Stimulated activated CD8-positive, alpha-beta memory T cell treated with anti-CD3 and anti-CD28 coated beads, Interleukin-12 subunit alpha, Interleukin-12 subunit beta, amount 100 ng/mL, for 1 hour (primary cell): ENCODE measurements around the gene AFF3.

Source experiments
- DNase-seq: peaks from one replicate; pipeline ENCODE4 v3.0.0-alpha.2; 2020; ENCODE audit warnings: low read depth

AFF3 gene

DNA sequence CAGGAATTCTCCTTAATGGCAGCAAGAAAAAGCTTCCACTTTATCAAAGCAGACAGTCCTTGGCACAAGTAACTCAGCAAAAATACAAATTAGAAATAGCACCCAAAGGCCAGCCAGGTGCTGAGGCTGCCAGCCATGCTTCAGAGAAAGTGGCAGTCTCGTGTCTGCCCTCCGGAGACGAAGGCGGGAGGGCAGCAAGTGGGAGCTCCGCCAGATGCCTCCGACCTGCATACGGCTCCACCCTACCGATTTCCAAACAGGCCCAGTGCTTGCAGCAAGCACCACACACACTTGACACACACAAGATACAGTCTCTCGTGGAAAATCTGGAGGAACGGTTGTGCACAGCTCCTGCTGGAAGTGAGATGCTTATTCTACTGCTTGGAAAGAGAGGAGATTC lies 517.7 kb downstream of the AFF3 start:
- DNase-seq, result no peak

DNA sequence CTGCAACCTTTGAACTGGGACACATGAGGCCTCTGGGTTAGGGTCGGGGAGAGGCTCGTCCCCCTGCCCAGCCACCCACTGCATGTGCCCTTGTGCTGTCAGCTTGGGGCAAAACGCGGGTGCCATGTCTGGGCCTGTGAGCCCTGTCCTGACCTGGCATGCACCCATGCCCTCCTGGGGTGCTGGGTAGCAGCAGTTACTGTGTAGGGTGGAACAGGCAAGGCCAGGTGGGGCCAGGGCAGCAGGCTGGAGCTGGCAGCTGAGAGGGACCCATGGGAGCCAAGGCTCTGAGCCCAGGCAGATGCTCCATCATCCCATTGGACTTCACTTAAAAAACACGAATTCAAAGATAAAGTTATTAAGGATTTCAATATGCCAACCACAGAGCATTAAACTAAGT lies 518.8 kb downstream of the AFF3 start:
- no peak for DNase-seq

DNA sequence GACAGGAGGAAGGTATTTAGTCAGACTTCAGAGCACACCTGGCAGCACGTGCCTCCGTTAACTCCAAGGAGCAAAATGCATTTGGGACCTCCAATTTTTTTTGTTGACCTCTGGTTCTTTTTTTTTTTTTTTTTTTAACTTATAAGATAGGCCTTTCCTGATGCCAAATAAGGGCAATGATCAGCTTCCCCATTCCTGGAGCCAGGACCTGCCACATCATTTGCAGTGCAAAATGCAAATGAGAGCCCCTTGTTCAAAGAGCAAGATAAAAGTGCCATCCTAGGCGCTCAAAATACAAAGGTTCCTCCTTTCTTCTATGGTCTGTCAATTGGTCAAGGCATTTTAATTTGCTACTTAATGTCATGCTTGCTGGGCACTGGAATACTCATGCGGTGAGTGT lies 519.4 kb downstream of the AFF3 start:
- DNase-seq, result no peak

DNA sequence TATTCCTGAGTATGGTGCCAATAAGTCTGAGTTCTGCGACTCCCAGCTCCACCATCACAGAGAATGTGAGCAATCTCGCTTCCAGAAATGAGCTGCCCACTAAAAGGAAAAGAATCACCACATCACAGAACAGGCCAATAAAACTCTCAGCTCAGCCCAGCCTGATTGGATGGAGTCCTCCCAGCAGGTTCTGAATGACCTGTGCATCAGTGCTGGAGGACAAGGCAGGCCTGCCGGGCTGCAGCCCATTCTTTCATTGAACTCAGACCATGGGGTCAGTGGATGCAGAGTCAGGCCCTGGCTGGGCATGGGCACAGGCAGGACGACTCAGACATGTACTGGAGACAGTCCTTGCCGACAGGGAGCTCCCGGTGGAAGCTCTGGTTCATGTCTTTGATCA lies 519.9 kb downstream of the AFF3 start:
- DNase-seq, result no peak

DNA sequence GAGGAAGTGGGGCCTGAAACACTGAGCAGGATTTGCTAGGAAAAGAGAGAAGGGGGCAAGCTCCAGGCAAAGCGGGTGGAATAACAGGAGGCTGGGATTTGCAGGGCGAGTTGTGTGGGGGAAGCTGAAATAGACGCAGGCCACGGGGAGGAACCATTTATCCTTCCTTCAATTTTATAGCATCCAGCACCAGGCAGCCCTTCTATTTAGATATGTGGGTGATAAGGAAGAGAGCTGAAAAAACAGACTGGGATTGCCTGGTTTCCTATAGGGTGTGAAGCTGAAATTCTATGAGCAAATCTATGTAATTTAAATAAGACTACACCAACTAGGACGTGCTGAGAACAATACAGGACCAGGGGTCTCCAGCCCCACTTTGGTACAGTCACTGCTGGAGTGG lies 520.6 kb downstream of the AFF3 start:
- no peak for DNase-seq

DNA sequence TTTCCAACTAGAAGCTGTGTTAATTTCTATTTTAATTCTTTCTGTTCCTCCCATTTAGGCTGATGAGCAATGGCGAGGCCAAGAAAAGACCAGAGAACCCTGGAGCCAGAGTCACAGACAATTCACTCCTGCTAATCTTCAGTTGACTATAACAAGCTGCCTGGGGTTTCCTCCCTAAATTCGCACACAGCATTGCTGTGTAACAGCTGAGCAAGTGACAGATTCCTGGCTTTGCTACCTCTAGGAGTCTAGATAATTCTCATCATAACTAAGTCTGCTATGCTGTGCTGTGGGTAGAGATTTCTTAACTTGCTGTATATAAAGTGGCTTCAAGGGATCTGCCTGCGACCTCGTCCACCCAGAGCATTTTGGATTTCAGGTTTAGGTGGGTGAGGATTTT lies 521.3 kb downstream of the AFF3 start:
- DNase-seq, result no peak

DNA sequence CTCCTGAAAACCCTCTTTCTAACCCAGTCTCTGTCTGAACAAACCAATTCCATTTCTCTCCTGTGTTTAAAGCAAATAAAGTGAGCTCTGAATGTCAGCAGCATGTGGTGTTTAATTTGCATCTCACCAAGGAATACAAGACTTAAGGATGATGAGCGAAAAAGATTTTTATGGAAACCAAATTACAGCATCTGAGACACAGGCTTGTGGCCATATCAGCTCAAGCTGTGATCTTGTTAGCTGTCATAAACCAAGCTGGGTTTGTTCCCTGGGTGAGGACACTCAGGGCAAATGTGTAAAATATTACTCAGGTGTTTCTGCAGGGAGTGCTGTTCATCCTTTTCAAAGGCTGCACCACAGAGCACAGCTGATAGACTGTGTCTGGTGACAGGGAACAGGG lies 523.2 kb downstream of the AFF3 start:
- no peak for DNase-seq

DNA sequence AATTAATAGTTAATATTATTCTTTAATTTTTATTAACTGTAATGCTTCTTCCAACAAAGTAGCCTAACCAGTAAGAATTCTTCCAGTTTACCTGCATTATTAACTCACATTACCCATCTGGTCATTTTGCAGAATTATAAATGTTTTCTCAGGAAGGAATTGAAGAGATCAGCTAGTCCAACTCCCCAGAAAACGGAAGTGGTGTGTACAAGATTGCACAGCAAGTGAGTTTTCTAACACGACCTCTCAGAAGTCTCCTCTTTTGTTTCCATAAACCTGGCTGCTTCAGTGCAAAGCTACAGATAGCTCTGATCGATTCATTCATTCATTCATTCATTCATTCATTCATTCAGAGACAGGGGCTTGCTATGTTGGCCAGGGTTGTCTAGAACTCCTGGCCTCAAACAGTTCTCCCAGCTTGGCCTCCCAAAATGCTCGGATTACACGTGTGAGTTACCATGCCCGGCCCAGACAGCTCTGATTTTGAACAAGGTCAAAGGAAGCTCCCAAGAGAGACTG lies 523.8 kb downstream of the AFF3 start:
- no peak for DNase-seq

DNA sequence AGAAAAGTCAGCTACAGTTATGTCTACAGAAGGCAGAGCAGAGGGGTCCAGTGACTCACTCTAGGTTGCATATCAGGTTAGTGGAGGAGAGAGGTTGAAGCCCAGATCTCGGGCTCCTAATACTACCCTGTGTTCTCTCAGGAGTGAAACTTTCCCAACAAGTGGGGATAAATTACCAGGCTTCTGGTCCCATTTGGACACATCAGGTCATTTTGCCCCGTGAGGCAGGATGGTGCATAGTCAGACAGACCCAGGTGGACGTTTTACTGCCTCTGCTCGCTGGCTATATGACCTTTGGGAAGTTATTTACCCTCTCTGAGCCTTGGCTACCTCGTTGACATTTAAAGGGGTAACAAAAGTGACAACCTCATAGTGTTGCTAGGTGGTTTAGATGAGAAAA lies 524.6 kb downstream of the AFF3 start:
- DNase-seq, result no peak

DNA sequence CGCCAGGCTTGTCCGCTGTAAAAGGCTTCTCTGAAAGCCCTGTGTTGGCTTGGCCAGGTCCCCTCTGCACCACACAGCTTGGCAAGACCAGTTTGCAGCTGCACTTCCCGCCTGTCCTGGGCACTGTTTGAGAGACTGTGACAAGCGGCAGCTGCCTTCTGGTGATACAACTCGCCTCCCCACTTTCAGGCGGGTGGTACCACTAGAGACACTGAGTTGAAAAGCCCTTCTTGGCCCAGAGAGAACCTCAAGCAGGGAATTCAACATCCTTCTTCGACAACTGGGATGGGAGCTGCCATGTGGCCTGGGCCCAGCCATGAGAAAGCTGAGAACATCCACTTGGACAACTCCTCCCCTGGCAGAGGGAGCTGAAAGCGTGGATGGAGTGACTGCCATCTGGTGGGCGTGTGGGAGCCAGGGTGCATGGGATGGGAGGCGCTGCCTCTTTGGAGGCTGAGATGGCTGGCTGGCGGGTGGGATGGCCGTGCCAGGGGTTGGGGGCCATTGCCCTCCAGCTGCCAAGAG lies 527.1 kb downstream of the AFF3 start:
- no peak for DNase-seq

DNA sequence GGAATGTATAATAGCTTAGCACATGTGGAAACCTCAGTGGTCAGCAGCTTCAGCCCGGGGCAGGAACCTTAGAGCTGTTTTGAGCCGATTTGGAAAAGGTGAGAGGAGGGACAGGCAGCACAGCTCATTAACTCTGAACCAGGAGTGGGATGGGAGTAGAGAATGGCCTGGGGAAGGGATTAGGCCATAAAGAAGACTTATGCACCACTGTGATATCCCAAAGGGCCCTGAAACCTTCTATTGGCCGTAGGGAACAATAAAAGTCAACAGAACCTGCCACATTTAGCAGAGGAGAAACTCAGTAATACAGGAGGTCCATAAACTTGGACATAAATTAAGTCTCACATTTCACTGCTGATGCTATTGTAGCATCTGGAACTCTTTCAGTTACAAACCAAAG lies 528.4 kb downstream of the AFF3 start:
- no peak for DNase-seq

DNA sequence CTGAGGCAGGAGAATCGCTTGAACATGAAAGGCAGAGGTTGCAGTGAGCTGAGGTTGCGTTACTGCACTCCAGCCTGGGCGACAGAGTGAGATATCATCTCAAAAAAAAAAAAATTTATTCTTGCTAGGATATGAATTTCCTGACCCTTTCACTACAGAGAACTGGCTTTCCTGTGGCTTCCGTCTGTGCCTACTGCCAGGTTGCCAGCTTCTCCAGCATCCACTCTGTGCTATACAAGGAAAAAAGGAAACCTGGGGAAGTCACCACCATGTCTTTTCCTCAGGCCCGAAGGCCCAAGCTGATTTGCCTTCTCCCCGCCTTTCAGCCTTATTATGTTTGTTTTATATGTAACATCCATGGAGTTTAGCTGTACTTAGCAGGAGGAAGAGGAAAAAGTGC lies 530.6 kb downstream of the AFF3 start:
- no peak for DNase-seq

DNA sequence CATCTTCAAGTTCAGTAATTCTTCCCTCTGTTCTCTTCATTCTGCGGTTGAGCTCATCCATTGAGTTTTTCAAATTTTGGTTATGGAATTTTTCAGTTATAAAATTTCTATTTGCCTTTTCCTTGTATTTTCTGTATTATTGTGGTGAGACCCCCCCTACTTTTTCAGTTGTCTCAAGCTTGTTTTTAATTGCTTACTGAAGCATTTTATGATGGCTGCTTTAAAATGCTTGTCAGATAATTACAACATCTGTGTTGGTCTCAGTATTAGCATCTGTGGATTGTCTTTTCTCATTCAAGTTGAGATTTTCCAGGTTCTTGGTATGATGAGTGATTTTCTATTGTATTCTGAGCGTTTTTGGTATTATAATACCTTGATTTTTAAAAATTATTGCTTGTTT lies 531.4 kb downstream of the AFF3 start:
- DNase-seq, result no peak

DNA sequence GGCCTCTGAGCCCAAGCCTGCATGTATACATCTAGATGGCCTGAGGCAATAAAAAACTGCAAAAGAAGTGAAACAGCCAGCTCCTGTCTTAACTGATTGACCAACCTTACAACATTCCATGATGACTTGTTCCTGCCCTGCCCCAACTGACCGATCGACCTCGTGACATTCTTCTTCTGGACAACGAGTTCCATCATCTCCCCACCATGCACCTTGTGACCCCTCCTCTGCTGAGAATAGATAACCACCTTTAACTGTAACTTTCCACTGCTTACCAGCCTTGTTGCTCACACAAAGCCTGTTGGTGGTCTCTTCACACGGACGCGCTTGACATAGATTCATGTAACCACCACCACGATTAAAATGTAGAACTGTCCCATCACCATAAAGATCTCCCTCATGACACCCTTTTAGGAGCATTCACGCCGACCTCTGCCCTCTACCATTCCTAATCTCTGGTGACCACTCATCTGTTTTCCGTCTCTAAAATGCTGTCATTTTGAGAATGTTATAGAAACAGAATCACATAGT lies 532.5 kb downstream of the AFF3 start:
- no peak for DNase-seq

DNA sequence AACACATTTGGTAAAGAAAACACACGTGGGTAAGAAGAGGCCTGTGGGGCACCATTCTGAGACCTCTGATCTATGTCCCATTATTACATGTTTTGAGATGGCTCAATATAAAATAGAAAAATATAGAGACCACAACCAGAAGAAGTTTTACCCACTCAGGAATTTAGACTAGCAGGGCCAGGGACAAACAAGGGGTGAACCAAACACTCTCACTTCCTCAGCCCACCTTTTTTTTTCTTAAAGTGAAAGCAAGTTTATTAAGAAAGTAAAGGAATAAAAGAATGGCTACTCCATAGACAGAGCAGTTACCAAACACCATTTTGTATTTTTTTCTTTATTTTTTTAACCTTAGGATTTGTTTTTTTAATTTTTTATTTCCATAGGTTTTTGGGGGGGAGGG lies 533.5 kb downstream of the AFF3 start:
- DNase-seq, result no peak

DNA sequence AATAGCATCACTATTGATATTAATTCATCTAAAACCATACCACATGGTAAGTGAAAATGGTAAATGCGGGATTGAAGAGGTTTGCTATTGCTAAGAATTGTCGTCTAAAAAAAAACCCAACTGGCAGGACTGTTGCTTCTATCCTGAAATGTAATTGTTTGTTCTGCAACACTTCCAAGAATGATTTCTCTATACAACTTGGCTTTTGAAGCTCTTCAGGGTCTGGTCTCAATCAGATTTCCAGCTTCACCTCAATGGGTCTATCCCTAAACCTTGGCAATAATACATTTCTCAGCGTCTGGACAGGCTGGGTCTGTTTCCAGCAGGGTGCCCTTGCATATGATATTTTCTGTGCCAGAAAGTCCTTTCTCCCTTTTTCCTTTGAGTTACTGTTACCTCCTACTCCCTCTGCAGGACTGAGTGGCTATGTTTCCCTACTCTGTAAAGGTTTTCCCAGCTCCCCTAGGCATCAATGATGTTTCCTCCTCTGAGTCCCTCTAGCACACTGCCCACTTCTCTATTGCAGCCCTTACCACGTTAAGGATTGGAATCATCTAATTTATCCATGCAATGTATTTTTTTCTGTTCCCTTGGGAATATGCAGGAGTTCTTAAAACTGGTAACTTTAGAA lies 534.4 kb downstream of the AFF3 start:
- no peak for DNase-seq

DNA sequence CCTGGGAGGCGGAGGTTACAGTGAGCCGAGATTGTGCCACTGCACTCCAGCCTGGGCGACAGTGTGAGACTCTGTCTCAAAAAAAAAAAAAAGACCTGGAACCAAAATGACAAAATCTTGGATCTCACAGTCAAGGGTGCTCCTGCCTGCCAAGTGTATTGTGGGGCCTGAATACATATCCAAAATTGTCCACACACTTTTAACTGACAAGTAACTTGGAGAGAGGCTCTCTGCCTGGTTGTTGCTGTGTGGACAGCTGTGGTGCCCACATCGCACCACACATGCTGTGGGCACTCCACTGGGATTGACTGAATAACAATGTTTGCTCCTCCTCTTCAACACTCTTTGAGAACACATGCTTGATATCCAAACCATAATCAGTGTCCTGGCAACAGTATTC lies 534.9 kb downstream of the AFF3 start:
- DNase-seq, result no peak

DNA sequence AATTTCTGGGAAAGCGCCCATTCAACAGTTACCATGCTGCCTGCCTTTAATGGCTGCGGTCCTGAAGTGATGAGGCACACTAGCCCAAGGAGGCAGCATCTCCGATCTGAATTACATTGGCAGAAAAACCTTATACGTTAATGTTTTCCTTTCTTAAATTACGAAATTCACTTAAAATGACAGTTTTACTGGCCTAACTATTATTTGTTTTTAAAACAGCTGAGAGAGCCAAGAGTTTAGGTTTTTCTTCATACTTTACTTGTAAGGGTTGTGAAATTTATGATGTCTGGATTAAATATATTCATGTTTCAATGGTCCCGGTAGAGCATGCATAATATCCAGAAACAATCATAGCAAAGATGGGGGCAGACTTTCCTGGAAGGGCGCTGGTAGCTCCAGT lies 537.4 kb downstream of the AFF3 start:
- DNase-seq, result no peak

DNA sequence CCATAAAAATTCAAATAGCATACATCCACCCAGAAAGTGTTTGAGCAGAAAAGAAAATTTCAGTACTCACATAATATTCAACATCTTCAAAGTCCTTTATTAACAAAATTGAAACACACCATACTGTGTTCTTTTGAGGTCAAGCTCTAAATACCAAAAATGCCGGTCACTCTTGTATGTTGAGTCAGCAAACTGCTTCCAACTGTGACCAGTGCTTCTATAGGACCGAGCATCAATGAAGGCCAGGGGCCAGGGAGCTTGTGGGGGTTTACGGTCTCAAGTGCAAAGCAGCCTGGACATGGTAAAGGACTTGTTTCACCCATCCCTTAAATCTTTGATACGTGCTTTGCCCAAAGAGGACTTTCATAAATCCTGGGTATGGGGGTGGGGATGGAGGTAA lies 539.9 kb downstream of the AFF3 start:
- no peak for DNase-seq

DNA sequence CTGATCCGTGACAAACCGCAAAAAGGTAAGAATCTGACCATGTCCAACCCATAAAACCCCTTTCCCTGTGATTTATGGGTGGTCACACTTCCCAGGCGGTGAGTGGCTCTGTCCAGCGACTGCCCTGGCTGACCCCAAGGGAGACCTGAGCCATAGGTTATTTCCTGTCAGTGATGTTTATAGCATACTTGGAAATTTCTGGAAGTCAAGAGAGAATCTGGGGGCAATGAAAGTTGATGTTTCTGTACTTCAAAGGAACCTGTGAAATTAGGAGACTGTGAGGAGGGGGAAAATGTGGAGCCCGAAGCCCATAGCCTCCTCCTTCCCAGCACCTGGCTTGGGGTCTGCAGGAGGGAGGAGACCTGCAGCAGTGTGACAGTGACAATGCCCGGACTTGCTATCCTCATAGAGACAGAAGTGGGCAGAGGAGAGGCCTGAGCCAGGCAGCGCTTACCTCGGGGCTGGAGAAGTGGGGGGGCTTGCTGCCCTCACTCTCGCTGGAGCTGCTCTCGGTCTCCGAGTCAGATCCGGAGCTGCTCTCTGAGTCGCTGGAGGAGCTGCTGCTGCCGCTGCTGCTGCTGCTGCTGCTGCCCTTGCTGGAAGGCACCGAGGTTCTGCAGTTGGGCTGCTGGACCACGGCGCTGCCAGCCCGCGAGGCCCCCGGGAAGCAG lies 541.3 kb downstream of the AFF3 start:
- DNase-seq, result no peak

DNA sequence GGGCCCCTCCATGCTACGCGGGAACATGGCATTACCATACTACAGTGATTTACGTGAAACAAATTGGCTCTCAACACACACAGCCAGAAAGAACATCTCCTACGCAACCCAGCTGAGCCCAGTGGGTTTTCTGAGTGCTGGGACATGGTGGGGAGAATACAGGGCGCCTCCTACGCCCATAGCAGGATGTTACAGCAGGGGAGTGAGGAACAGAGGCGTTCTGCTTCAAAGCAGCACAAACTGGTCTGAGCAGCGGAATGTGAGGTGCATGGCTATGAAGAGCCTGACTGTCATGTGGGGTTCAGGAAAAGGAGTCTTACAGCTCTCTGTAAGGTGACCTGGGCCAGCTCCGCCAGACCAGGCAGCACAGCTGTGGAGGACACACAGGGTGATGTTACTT lies 543.9 kb downstream of the AFF3 start:
- no peak for DNase-seq

DNA sequence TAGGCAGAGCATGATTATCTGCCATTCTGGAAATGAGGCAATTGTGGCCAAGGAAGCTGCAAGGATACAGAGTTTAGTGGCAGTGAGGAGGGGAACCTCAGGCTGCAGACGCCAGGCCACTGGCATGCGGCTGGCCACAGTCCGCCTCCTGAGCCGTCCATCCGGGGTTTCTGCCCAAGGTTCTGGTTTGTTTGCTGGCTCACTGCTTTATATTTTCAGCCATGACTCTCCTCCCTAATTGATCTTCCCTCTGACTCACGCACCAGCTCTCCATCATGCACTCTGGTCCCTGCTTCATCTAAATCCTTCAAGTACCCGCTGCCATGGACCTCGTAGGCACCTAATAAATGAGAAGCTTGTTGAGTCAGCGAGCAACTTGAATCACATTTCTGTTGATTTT lies 544.8 kb downstream of the AFF3 start:
- DNase-seq, result no peak

DNA sequence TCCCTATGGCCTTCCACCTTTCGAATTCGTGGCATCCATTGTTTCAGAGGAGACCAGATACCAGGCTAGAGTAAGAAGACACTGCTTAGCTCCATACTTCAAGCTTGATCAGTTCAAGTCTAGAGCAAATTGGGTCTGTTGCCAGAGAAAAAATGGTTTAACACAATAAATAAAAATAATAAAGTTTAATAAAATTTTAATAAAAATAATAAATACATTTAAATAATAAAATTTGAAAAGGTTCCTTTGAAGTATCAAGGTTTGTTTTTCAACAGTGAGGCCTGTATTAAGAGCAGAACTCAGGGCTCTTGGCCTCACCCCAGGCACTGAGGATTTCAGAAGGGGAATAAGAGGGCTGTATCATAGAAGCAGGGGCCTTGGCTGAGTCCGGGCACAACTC lies 547.0 kb downstream of the AFF3 start:
- DNase-seq, result no peak
